GM12878 (cell line): ENCODE results near the gene SOWAHD. TPM values are rescaled to one million over a fixed set of nuclear protein-coding genes. Genes with fewer than 3 reads are reported as not detected.
A peak's percentile ranks its signal among the peaks of the same experiment; 100 is the strongest.

Experiments
- BCL11A ChIP-seq: IDR thresholded peaks from 2 replicates; pipeline ENCODE4 v1.6.1; 2011; ENCODE audit warnings: low read depth, low read length
- EED ChIP-seq: sonication (generic); IDR thresholded peaks from 2 replicates; pipeline ENCODE4 v1.6.1; 2016; ENCODE audit warnings: antibody characterized with exemption, low read depth
- HCFC1 ChIP-seq: fragments of 150-350 bp; IDR thresholded peaks from 2 replicates; pipeline ENCODE4 v1.6.1; 2014; ENCODE audit warnings: low read length
- IKZF1 ChIP-seq: fragments of 450-650 bp; conservative IDR thresholded peaks from 2 replicates; pipeline ENCODE4 v1.6.1; 2017; ENCODE audit warnings: antibody characterized with exemption, mild to moderate bottlenecking
- MTA3 ChIP-seq: IDR thresholded peaks from 2 replicates; pipeline ENCODE4 v1.6.1; 2012; ENCODE audit warnings: low read length, inconsistent platforms, borderline replicate concordance
- MYB ChIP-seq: fragments of 150-350 bp; IDR thresholded peaks from 2 replicates; pipeline ENCODE4 v1.6.1; 2014; ENCODE audit warnings: mild to moderate bottlenecking, low read depth, low read length, borderline replicate concordance
- PML ChIP-seq: IDR thresholded peaks from 2 replicates; pipeline ENCODE4 v1.6.1; 2012; ENCODE audit warnings: low read length, inconsistent platforms
- POU2F2 ChIP-seq: IDR thresholded peaks from 3 replicates; pipeline ENCODE4 v1.6.1; 2011; ENCODE audit warnings: low read depth, mild to moderate bottlenecking, low read length, borderline replicate concordance
- RB1 ChIP-seq: fragments of 450-650 bp; formaldehyde crosslinking; IDR thresholded peaks from 2 replicates; pipeline ENCODE4 v1.6.1; 2017; ENCODE audit warnings: mild to moderate bottlenecking, borderline replicate concordance
- RFX5 ChIP-seq: IDR thresholded peaks from 2 replicates; pipeline ENCODE4 v1.6.1; 2011; ENCODE audit warnings: low read depth, low read length, improper control_type of control experiment
- SIX5 ChIP-seq: IDR thresholded peaks from 2 replicates; pipeline ENCODE4 v1.6.1; 2011; ENCODE audit warnings: mild to moderate bottlenecking, low read depth, low read length, moderate library complexity; ENCODE audit not compliant: severe bottlenecking
- SMAD1 ChIP-seq: fragments of 450-650 bp; IDR thresholded peaks from 2 replicates; pipeline ENCODE4 v1.6.1; 2018; ENCODE audit warnings: mild to moderate bottlenecking, low read depth; ENCODE audit not compliant: partially characterized antibody
- SREBF2 ChIP-seq: IDR thresholded peaks from 2 replicates; pipeline ENCODE4 v1.6.1; 2012; ENCODE audit warnings: mild to moderate bottlenecking, low read length
- SUZ12 ChIP-seq: fragments of 200-600 bp; sonication (generic); IDR thresholded peaks from one replicate; pipeline ENCODE4 v1.6.1; 2018; ENCODE audit warnings: antibody characterized with exemption, mild to moderate bottlenecking; ENCODE audit not compliant: unreplicated experiment
- TAF1 ChIP-seq: IDR thresholded peaks from 2 replicates; pipeline ENCODE4 v1.6.1; 2011; ENCODE audit warnings: mild to moderate bottlenecking, low read depth, low read length, borderline replicate concordance
- YBX1 ChIP-seq: fragments of 450-650 bp; IDR thresholded peaks from 2 replicates; pipeline ENCODE4 v1.6.1; 2016; ENCODE audit warnings: antibody characterized with exemption
- ZNF24 ChIP-seq: fragments of 450-650 bp; IDR thresholded peaks from 2 replicates; pipeline ENCODE4 v1.6.1; 2017; ENCODE audit warnings: antibody characterized with exemption, mild to moderate bottlenecking
- ZZZ3 ChIP-seq: IDR thresholded peaks from 2 replicates; pipeline ENCODE4 v1.6.1; 2011; ENCODE audit warnings: low read depth; ENCODE audit not compliant: control insufficient read depth, insufficient read length
- polyA plus RNA-seq, 11 experiments: library from polyadenylated mRNA; depleted of rRNA in 4 of 11; unstranded in 6 of 11; stranded (reverse) in 5 of 11; fragments of >200 nt; fragmentation: Nextera tagmentation in 4 of 11; fragmentation: Illumina TruSeq in 1 of 11; extraction: Ambion mirVana in 4 of 11; extraction: Trizol in 1 of 11; gene quantifications; 1 replicate in 1 of 11; 2 replicates in 10 of 11; pipeline versions ENCODE4 v1.2.1 to v1.2.3, GENCODE V29; 2011 to 2016; ENCODE audit warnings: inconsistent platforms in 2 of 11, missing spikeins in 2 of 11, low read depth in 1 of 11
- total RNA-seq, 4 experiments: library from RNA; depleted of rRNA in 3 of 4; stranded (reverse); fragments of >200 nt in 3 of 4; fragmentation: Illumina TruSeq in 1 of 4; extraction: Trizol in 1 of 4; gene quantifications; 2 replicates each; pipeline versions ENCODE4 v1.2.1 to v1.2.3, GENCODE V29; 2013 to 2021
- TF ChIP-seq, protein P1 (sequence below): fragments of 450-650 bp; IDR thresholded peaks from 2 replicates; pipeline ENCODE4 v1.6.1; 2017; ENCODE audit warnings: low read depth, mild to moderate bottlenecking, moderate library complexity
- TF ChIP-seq, protein P2 (sequence below): fragments of 450-650 bp; formaldehyde crosslinking; IDR thresholded peaks from 2 replicates; pipeline ENCODE4 v1.4.0; 2020; ENCODE audit warnings: mild to moderate bottlenecking, moderate library complexity
- TF ChIP-seq, protein P3 (sequence below), 3 experiments: IDR thresholded peaks in 2 of 3; conservative IDR thresholded peaks in 1 of 3; 2 replicates each; pipeline ENCODE4 v1.5.1; 2011; ENCODE audit warnings: low read depth in 3 of 3, low read length in 3 of 3, mild to moderate bottlenecking in 3 of 3, control low read depth in 2 of 3, moderate library complexity in 2 of 3, inconsistent platforms in 1 of 3, mixed read lengths in 1 of 3; ENCODE audit not compliant: control insufficient read depth in 2 of 3, insufficient read depth in 1 of 3; ENCODE audit errors: extremely low read depth in 1 of 3
- TF ChIP-seq, protein P4 (sequence below): fragments of 450-650 bp; IDR thresholded peaks from 2 replicates; pipeline ENCODE4 v1.6.1; 2017; ENCODE audit warnings: mild to moderate bottlenecking, low read depth, inconsistent platforms; ENCODE audit not compliant: poor library complexity, severe bottlenecking

SOWAHD gene
- total and polyA plus RNA-seq, 10 of the 15 experiments (the other 5 are each of a cell fraction or from before 2014, with no cell fraction given): 0.27 to 7.4 (median 2.6) TPM

DNA sequence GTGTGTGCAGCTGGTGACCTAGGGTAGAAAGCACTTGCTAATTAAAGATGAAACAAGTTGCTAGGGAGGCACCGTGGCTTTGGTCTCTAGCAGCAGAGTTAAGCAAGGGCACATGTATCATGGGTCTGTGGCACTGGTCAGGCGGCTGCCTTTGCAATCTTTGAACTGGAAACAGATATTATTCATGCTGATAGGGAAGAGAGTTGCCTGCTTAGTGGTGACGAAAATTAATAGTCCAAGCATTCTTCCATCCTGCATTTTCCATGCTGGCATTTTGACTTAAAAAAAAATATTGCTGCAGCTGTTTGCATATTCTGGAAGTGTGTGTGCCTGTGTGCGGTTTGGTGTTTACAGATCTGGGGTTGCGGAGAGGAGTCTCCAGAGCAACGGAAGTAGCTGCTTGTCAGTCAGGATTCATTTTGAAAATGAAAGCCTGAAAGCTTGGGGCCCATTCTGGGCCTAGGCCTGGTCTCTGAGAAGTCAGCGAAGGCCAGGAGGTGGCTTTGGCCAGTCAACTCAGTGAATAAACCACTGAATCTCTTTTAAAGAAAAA, 2.3 kb upstream of the SOWAHD start (continued):
- TF ChIP-seq MTA3 (no peak; the same call in 1 of the 2 replicates), RFX5 (no peak; the same call in 1 of the 2 replicates), HCFC1 (0 out of 2 replicates have a peak, but pooled peaks have one; percentile 19), SIX5 (no peak), POU2F2 (peak; percentile 97), MYB (no peak), YBX1 (no peak), IKZF1 (peak; percentile 92), RB1 (no peak), SREBF2 (no peak), TAF1 (no peak), EED (peak; percentile 87), SMAD1 (no peak), SUZ12 (no peak), ZNF24 (no peak), PML (0 out of 2 replicates have a peak, but pooled peaks have one; percentile 29), BCL11A (peak; percentile 60), ZZZ3 (no peak)
- TF ChIP-seq, protein P1, sequence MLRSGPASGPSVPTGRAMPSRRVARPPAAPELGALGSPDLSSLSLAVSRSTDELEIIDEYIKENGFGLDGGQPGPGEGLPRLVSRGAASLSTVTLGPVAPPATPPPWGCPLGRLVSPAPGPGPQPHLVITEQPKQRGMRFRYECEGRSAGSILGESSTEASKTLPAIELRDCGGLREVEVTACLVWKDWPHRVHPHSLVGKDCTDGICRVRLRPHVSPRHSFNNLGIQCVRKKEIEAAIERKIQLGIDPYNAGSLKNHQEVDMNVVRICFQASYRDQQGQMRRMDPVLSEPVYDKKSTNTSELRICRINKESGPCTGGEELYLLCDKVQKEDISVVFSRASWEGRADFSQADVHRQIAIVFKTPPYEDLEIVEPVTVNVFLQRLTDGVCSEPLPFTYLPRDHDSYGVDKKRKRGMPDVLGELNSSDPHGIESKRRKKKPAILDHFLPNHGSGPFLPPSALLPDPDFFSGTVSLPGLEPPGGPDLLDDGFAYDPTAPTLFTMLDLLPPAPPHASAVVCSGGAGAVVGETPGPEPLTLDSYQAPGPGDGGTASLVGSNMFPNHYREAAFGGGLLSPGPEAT: peak; percentile 90
- TF ChIP-seq, protein P2, sequence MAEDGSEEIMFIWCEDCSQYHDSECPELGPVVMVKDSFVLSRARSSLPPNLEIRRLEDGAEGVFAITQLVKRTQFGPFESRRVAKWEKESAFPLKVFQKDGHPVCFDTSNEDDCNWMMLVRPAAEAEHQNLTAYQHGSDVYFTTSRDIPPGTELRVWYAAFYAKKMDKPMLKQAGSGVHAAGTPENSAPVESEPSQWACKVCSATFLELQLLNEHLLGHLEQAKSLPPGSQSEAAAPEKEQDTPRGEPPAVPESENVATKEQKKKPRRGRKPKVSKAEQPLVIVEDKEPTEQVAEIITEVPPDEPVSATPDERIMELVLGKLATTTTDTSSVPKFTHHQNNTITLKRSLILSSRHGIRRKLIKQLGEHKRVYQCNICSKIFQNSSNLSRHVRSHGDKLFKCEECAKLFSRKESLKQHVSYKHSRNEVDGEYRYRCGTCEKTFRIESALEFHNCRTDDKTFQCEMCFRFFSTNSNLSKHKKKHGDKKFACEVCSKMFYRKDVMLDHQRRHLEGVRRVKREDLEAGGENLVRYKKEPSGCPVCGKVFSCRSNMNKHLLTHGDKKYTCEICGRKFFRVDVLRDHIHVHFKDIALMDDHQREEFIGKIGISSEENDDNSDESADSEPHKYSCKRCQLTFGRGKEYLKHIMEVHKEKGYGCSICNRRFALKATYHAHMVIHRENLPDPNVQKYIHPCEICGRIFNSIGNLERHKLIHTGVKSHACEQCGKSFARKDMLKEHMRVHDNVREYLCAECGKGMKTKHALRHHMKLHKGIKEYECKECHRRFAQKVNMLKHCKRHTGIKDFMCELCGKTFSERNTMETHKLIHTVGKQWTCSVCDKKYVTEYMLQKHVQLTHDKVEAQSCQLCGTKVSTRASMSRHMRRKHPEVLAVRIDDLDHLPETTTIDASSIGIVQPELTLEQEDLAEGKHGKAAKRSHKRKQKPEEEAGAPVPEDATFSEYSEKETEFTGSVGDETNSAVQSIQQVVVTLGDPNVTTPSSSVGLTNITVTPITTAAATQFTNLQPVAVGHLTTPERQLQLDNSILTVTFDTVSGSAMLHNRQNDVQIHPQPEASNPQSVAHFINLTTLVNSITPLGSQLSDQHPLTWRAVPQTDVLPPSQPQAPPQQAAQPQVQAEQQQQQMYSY (CRISPR knock-in tag): no peak
- TF ChIP-seq, protein P3, sequence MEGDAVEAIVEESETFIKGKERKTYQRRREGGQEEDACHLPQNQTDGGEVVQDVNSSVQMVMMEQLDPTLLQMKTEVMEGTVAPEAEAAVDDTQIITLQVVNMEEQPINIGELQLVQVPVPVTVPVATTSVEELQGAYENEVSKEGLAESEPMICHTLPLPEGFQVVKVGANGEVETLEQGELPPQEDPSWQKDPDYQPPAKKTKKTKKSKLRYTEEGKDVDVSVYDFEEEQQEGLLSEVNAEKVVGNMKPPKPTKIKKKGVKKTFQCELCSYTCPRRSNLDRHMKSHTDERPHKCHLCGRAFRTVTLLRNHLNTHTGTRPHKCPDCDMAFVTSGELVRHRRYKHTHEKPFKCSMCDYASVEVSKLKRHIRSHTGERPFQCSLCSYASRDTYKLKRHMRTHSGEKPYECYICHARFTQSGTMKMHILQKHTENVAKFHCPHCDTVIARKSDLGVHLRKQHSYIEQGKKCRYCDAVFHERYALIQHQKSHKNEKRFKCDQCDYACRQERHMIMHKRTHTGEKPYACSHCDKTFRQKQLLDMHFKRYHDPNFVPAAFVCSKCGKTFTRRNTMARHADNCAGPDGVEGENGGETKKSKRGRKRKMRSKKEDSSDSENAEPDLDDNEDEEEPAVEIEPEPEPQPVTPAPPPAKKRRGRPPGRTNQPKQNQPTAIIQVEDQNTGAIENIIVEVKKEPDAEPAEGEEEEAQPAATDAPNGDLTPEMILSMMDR (IDR thresholded peaks at IDR 0.05 in 2 of 3, conservative IDR thresholded peaks at IDR 0.05 in 1 of 3; ENCODE audit: control insufficient read depth in 2 of 3, extremely low read depth in 1 of 3, insufficient read depth in 1 of 3, low read depth in 3 of 3, low read length in 3 of 3): no peak
- TF ChIP-seq, protein P4, sequence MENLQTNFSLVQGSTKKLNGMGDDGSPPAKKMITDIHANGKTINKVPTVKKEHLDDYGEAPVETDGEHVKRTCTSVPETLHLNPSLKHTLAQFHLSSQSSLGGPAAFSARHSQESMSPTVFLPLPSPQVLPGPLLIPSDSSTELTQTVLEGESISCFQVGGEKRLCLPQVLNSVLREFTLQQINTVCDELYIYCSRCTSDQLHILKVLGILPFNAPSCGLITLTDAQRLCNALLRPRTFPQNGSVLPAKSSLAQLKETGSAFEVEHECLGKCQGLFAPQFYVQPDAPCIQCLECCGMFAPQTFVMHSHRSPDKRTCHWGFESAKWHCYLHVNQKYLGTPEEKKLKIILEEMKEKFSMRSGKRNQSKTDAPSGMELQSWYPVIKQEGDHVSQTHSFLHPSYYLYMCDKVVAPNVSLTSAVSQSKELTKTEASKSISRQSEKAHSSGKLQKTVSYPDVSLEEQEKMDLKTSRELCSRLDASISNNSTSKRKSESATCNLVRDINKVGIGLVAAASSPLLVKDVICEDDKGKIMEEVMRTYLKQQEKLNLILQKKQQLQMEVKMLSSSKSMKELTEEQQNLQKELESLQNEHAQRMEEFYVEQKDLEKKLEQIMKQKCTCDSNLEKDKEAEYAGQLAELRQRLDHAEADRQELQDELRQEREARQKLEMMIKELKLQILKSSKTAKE: peak; percentile 77
